Pancreas (tissue), 10 donors: ENCODE data around the gene ZBTB7B. TPM values are rescaled to one million over a fixed set of nuclear protein-coding genes. Genes with fewer than 3 reads are reported as not detected.

Experiments used
- ATAC-seq, 4 donors: fragments of 200-7000 bp; cut with Tn5 transposase; one replicate each; pipeline versions ENCODE4 v1.8.0 to v1.9.1; 2020; ENCODE audit warnings: mild to moderate bottlenecking in 4 of 4, moderate library complexity in 4 of 4
- DNase-seq, 6 donors: peaks; one replicate each; pipeline ENCODE4 v3.0.0-alpha.2; 2020
- FAIRE-seq: peaks from 2 replicates; lab custom pipeline; 2012; peaks lifted over from hg19 to GRCh38; lab: Jason Lieb, UNC
- H3K27ac ChIP-seq, 4 donors: fragments of 200-600 bp; sonication (generic); 1 replicate in 3 of 4; 2 replicates in 1 of 4; pipeline versions ENCODE4 v1.5.0 to v1.8.0; 2020
- H3K27me3 ChIP-seq, 4 donors: fragments of 200-600 bp; one replicate each; pipeline ENCODE4 v1.8.0; 2021
- H3K36me3 ChIP-seq, 3 donors: fragments of 200-600 bp; sonication (generic) in 1 of 3; one replicate each; pipeline versions ENCODE4 v1.5.0 to v1.8.0; 2020 to 2021
- H3K4me1 ChIP-seq, 3 donors: fragments of 200-600 bp; one replicate each; pipeline ENCODE4 v1.8.0; 2021
- H3K4me3 ChIP-seq, 4 donors: fragments of 200-600 bp; sonication (generic) in 2 of 4; one replicate each; pipeline versions ENCODE4 v1.5.0 to v1.8.0; 2020 to 2021
- H3K9me3 ChIP-seq, 4 donors: fragments of 200-600 bp; one replicate each; pipeline ENCODE4 v1.8.0; 2021
- CTCF ChIP-seq, 4 donors: fragments of 200-600 bp; sonication (generic) in 3 of 4; IDR thresholded peaks; one replicate each; pipeline versions ENCODE4 v1.5.0 to v1.8.0; 2021; ENCODE audit warnings: antibody characterized with exemption in 4 of 4
- whole genome bisulfite sequencing, 2 donors: extraction: QIAGEN DNeasy Blood & Tissue Kit; methylation state at CpG; one replicate each; pipeline ENCODE4 v1.1.7; 2013; 5-methylcytosine and 5-hydroxymethylcytosine counted together
- intact Hi-C, 3 donors: fragments of 100-400 bp; cut with DNase I; formaldehyde crosslinking; loops; one replicate each; pipeline versions ENCODE4 v1.11.1 to v1.14.2; 2022
- polyA plus RNA-seq, 2 donors: library from polyadenylated mRNA; stranded (reverse); fragments of 200-250 nt; gene quantifications; one replicate each; pipeline ENCODE4 v1.2.3, GENCODE V29; 2013
- total RNA-seq, 6 donors: library from RNA; stranded (reverse); fragmentation: NEBNext Ultra II Directional in 4 of 6; extraction: Animal tissue kit (Norgen Biotek cat#: 25700) in 4 of 6; gene quantifications; one replicate each; pipeline versions ENCODE4 v1.2.1 to v1.2.4, GENCODE V29; 2021 to 2023
- donor health status: healthy with polysubstance abuse.
- donor health status: DM: no; HTN: no; CAD: no; lungs with moderate emphysema.
- donor health status: DM: no; HTN: no; CAD: no.
- donor health status: control.
- donor health status: control.
- donor health status: Bipolar disorder and iron deficiency.
- donor health status: DM: yes; HTN: yes; CAD: no.
- donor health status: DM: no; HTN: no; CAD: no.
- donor health status: DM: no; HTN: no; CAD: no.
- donor health status: DM: yes; HTN: yes; CAD: no.

Gene ZBTB7B
- total and polyA plus RNA-seq, 8 donors, result 19.8 to 38.4 (median 34.4) TPM

- no peak for TF ChIP-seq CTCF (IDR thresholded peaks at IDR 0.05)
- H3K9me3 ChIP-seq, result no peaks in the 10 kb centered on the region
- H3K4me1 ChIP-seq, result peaks cover 21 to 43% (median 30%) of the 10 kb centered on the region in 3 donors
- intact Hi-C loops, result no loop called here
- peak; percentile 1 to 8 (median 4) for ATAC-seq
- H3K27ac ChIP-seq, result peak overlapping the region; percentile 80 to 98 (median 92)
- H3K36me3 ChIP-seq, result no peaks in the 10 kb centered on the region
- FAIRE-seq, result no peak
- 10 to 14% methylated on average over 17 of the region's 17 CpGs for WGBS, 2 donors
- no peaks in the 10 kb centered on the region for H3K27me3 ChIP-seq
- peak overlapping the region in 3 of 4 donors; percentile 58 to 87 (median 67) for H3K4me3 ChIP-seq
- peak; percentile 79 to 91 (median 82) for DNase-seq
Observed at GRCh38 chr1:155005076-155006011, 2.7 kb downstream of the ZBTB7B start.

- peak overlapping the region in 3 of 4 donors; percentile 87 to 98 (median 97) for H3K27ac ChIP-seq
- peaks cover 25 to 52% (median 34%) of the 10 kb centered on the region in 3 donors for H3K4me1 ChIP-seq
- no peaks in the 10 kb centered on the region for H3K9me3 ChIP-seq
- H3K27me3 ChIP-seq, result no peaks in the 10 kb centered on the region
- no peaks in the 10 kb centered on the region for H3K36me3 ChIP-seq
- 42 to 51% methylated on average over 2 of the region's 2 CpGs for WGBS, 2 donors
- TF ChIP-seq CTCF (IDR thresholded peaks at IDR 0.05), result no peak
- no peak for FAIRE-seq
- no peak for ATAC-seq
- DNase-seq, result no peak
- intact Hi-C loops, result no loop called here
- H3K4me3 ChIP-seq, result no peak overlapping the region
Observed at GRCh38 chr1:155006601-155007101, 4.0 kb downstream of the ZBTB7B start.

- peak overlapping the region in 3 of 4 donors; percentile 39 to 47 (median 42) for H3K27ac ChIP-seq
- H3K9me3 ChIP-seq, result no peaks in the 10 kb centered on the region
- H3K36me3 ChIP-seq, result no peaks in the 10 kb centered on the region
- TF ChIP-seq CTCF (IDR thresholded peaks at IDR 0.05), result no peak
- no peaks in the 10 kb centered on the region for H3K27me3 ChIP-seq
- 13% methylated on average over 4 to 6 of the region's 6 CpGs for WGBS, 2 donors
- peak overlapping the region in 2 of 4 donors; percentile 13 to 23 for H3K4me3 ChIP-seq
- ATAC-seq, result peak in 3 of 4 donors; percentile 8 to 31 (median 17)
- DNase-seq, result peak in 5 of 6 donors; percentile 68 to 91 (median 78)
- intact Hi-C loops, result no loop called here
- peaks cover 32 to 58% (median 34%) of the 10 kb centered on the region in 3 donors for H3K4me1 ChIP-seq
- FAIRE-seq, result no peak
Observed at GRCh38 chr1:155007251-155007828, 4.7 kb downstream of the ZBTB7B start.

GRCh38 chr1:155008015-155008941 is 5.7 kb downstream of the ZBTB7B start:
- DNase-seq (peak in 1 of 6 donors; percentile 54), ATAC-seq (no peak), FAIRE-seq (no peak)
- Histone ChIP-seq H3K4me3 (peak overlapping the region in 2 of 4 donors; percentile 13 to 23), H3K27ac (peak overlapping the region; percentile 22 to 51 (median 43)), H3K27me3 (no peaks in the 10 kb centered on the region), H3K36me3 (no peaks in the 10 kb centered on the region), H3K9me3 (no peaks in the 10 kb centered on the region), H3K4me1 (peaks cover 32 to 58% (median 34%) of the 10 kb centered on the region in 3 donors)
- WGBS, 2 donors, result 53 to 59% methylated on average over 16 of the region's 16 CpGs
- intact Hi-C loops, result no loop called here
- no peak for TF ChIP-seq CTCF (IDR thresholded peaks at IDR 0.05)
